Vagina (tissue), 2 donors: ENCODE data around the gene L1TD1. TPM values are rescaled to one million over a fixed set of nuclear protein-coding genes. Genes with fewer than 3 reads are reported as not detected.

Experiments
- DNase-seq, 2 donors: peaks; one replicate each; pipeline ENCODE4 v3.0.0-alpha.2; 2017; ENCODE audit errors: extremely low spot score in 2 of 2
- H3K27ac ChIP-seq: fragments of 200-600 bp; sonication (generic); one replicate; pipeline ENCODE4 v1.5.1; 2019
- H3K27me3 ChIP-seq: fragments of 200-600 bp; sonication (generic); one replicate; pipeline ENCODE4 v1.5.1; 2019
- H3K36me3 ChIP-seq, 2 donors: fragments of 200-600 bp; sonication (generic); one replicate each; pipeline ENCODE4 v1.5.1; 2017 to 2019
- H3K4me1 ChIP-seq: fragments of 200-600 bp; sonication (generic); one replicate; pipeline ENCODE4 v1.5.1; 2019
- H3K4me3 ChIP-seq, 2 donors: fragments of 200-600 bp; sonication (generic); 1 replicate in 1 of 2; 2 replicates in 1 of 2; pipeline ENCODE4 v1.5.1; 2016 to 2019
- H3K9me3 ChIP-seq: fragments of 200-600 bp; sonication (generic); one replicate; pipeline ENCODE4 v1.5.1; 2019
- POLR2A ChIP-seq, 2 donors: fragments of 450-650 bp; IDR thresholded peaks; one replicate each; pipeline ENCODE4 v1.6.1; 2017; ENCODE audit warnings: antibody characterized with exemption in 2 of 2, mild to moderate bottlenecking in 2 of 2, moderate library complexity in 2 of 2
- POLR2AphosphoS5 ChIP-seq, 2 donors: sonication (generic); formaldehyde crosslinking; IDR thresholded peaks; one replicate each; pipeline ENCODE4 v1.9.0; 2017; ENCODE audit warnings: antibody characterized with exemption in 2 of 2, mild to moderate bottlenecking in 2 of 2, low read depth in 1 of 2; ENCODE audit not compliant: insufficient read depth in 1 of 2
- intact Hi-C: fragments of 100-400 bp; cut with DNase I; formaldehyde crosslinking; loops from one replicate; pipeline ENCODE4 v1.15.1; 2023
- total RNA-seq: library from RNA; depleted of rRNA; stranded (reverse); fragments of >200 nt; gene quantifications from one replicate; pipeline ENCODE4 v1.2.3, GENCODE V29; 2016
- TF ChIP-seq, protein P1 (sequence below), 3 experiments: fragments of 450-650 bp in 2 of 3; fragments of 200-600 bp in 1 of 3; sonication (generic) in 1 of 3; IDR thresholded peaks; one replicate each; pipeline ENCODE4 v1.5.1; 2017 to 2019; ENCODE audit warnings: antibody characterized with exemption in 3 of 3, mild to moderate bottlenecking in 2 of 3, moderate library complexity in 2 of 3

L1TD1 gene
- total RNA-seq, 1 donor from 2014 or later: not detected

DNA sequence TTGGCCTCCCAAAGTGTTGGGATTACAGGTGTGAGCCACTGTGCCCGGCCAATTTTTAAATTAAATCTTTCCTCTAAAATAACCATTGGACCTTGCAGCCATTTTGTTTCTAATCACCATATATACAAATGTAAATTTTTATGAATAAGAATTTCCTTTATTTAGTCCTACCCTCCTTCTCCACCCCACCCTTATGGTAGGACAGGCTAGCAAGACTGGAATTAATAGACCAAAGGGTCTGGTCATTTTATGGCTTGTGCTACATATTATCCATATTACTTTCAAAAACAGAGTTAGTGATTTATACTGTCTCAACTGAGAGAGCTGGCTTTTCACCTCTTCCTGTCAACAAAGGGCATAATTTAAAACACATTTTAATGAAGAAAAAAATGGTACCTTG is 26.5 kb downstream of the L1TD1 start:
- TF ChIP-seq POLR2AphosphoS5 (IDR thresholded peaks at IDR 0.05; ENCODE audit: insufficient read depth in 1 of 2, low read depth in 1 of 2) (no peak), POLR2A (IDR thresholded peaks at IDR 0.05) (no peak)
- TF ChIP-seq, protein P1, sequence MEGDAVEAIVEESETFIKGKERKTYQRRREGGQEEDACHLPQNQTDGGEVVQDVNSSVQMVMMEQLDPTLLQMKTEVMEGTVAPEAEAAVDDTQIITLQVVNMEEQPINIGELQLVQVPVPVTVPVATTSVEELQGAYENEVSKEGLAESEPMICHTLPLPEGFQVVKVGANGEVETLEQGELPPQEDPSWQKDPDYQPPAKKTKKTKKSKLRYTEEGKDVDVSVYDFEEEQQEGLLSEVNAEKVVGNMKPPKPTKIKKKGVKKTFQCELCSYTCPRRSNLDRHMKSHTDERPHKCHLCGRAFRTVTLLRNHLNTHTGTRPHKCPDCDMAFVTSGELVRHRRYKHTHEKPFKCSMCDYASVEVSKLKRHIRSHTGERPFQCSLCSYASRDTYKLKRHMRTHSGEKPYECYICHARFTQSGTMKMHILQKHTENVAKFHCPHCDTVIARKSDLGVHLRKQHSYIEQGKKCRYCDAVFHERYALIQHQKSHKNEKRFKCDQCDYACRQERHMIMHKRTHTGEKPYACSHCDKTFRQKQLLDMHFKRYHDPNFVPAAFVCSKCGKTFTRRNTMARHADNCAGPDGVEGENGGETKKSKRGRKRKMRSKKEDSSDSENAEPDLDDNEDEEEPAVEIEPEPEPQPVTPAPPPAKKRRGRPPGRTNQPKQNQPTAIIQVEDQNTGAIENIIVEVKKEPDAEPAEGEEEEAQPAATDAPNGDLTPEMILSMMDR (IDR thresholded peaks at IDR 0.05): no peak
- H3K4me1 ChIP-seq: no peaks in the 10 kb centered on the region
- no peaks in the 10 kb centered on the region for H3K9me3 ChIP-seq
- H3K4me3 ChIP-seq: no peak overlapping the region
- no peaks in the 10 kb centered on the region for H3K27me3 ChIP-seq
- no peaks in the 10 kb centered on the region for H3K36me3 ChIP-seq
- DNase-seq: no peak
- H3K27ac ChIP-seq: no peak overlapping the region
- intact Hi-C loops: no loop called here

GRCh38 chr1:62222321-62222720 is 27.7 kb downstream of the L1TD1 start:
- Histone ChIP-seq H3K27me3 (no peaks in the 10 kb centered on the region), H3K36me3 (no peaks in the 10 kb centered on the region), H3K4me1 (no peaks in the 10 kb centered on the region), H3K27ac (no peak overlapping the region), H3K4me3 (no peak overlapping the region), H3K9me3 (no peaks in the 10 kb centered on the region)
- DNase-seq: no peak
- TF ChIP-seq POLR2A (IDR thresholded peaks at IDR 0.05): no peak
- TF ChIP-seq POLR2AphosphoS5 (IDR thresholded peaks at IDR 0.05; ENCODE audit: insufficient read depth in 1 of 2, low read depth in 1 of 2): no peak
- TF ChIP-seq, protein P1 (IDR thresholded peaks at IDR 0.05): no peak
- intact Hi-C loops: no loop called here

DNA sequence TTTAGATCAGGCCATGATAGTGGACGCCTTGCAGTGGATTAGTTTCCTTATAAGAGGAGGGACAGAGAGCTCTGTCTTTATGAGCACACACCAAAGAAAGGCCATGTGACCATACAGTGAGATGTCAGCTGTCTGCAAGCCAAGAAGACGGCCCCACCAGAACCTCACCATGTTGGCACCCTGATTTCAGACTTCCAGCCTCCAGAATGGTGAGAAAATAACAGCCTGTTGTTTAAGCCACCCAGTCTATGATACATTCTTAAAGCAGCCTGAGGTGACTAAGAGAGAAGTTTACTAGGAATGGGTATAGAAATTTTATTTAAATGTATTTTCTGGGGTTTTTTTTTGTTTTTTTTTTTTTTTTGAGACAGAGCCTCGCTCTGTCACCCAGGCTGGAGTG is 29.5 kb downstream of the L1TD1 start:
- intact Hi-C loops: no loop called here
- H3K4me1 ChIP-seq: no peaks in the 10 kb centered on the region
- no peak overlapping the region for H3K4me3 ChIP-seq
- DNase-seq: no peak
- H3K9me3 ChIP-seq: no peaks in the 10 kb centered on the region
- no peaks in the 10 kb centered on the region for H3K36me3 ChIP-seq
- TF ChIP-seq POLR2A (IDR thresholded peaks at IDR 0.05) (no peak), POLR2AphosphoS5 (IDR thresholded peaks at IDR 0.05; ENCODE audit: insufficient read depth in 1 of 2, low read depth in 1 of 2) (no peak)
- TF ChIP-seq, protein P1 (IDR thresholded peaks at IDR 0.05): no peak
- no peaks in the 10 kb centered on the region for H3K27me3 ChIP-seq
- no peak overlapping the region for H3K27ac ChIP-seq

DNA sequence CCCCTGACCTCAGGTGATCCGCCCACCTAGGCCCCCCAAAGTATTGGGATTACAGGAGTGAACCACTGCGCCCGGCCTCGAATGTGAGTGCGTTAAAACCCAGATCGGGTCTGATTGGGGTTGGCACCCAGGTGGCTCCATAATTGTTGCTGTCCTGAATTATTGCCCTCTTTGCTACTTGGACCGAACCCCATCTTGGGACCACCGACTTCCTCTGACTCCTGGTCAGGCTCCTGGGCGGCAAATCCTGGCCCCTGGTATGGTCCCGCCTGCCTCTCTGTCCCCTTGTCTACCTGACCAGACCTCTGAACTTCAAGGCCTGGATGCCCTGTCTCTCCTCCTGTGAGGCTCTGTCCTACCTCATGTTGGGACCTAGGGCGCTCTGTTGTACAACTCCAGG is 32.8 kb downstream of the L1TD1 start:
- DNase-seq: no peak
- H3K9me3 ChIP-seq: no peaks in the 10 kb centered on the region
- intact Hi-C loops: no loop called here
- H3K27ac ChIP-seq: no peak overlapping the region
- H3K36me3 ChIP-seq: no peaks in the 10 kb centered on the region
- H3K4me1 ChIP-seq: no peaks in the 10 kb centered on the region
- no peaks in the 10 kb centered on the region for H3K27me3 ChIP-seq
- H3K4me3 ChIP-seq: no peak overlapping the region
- TF ChIP-seq, protein P1 (IDR thresholded peaks at IDR 0.05): no peak
- TF ChIP-seq POLR2AphosphoS5 (IDR thresholded peaks at IDR 0.05; ENCODE audit: insufficient read depth in 1 of 2, low read depth in 1 of 2) (no peak), POLR2A (IDR thresholded peaks at IDR 0.05) (no peak)

DNA sequence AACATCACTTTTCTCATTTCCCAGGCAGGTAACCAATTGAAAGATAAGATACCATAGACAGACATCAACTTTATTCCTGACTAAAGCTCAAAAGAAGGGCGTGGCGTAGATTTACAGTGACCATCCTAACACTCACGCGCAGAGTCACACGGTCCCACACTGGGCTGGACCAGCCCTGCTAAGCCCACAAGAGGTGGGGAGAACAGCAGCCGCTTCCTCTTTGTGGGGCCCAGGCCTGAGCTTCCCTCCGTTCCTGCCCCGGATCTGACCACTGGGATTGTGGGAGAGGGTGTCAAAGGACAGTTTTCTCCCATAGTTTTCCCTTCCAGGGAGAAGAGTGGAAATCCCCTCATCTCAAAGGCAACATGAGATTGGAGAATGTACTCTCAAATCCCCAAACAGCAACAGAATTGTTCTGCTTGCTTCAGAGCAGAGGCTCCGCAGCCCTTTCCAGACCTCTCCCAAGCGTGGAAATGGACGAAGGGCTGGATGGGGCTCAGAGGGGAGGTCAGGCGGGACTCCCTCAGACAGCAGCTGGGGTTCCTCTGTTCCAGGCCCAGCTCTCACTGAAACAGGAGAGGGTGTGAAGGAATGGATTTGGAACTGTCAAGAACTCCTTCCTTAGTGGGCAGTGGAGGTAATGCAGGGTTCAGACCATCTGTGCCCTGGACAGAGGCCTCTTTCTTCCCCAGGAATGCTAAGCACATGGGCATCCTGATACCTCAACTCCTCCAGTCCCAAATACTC is 33.7 kb downstream of the L1TD1 start:
- intact Hi-C loops: no loop called here
- Histone ChIP-seq H3K4me3 (no peak overlapping the region), H3K4me1 (no peaks in the 10 kb centered on the region), H3K27me3 (no peaks in the 10 kb centered on the region), H3K27ac (no peak overlapping the region), H3K9me3 (no peaks in the 10 kb centered on the region), H3K36me3 (no peaks in the 10 kb centered on the region)
- DNase-seq: no peak
- no peak for TF ChIP-seq POLR2AphosphoS5 (IDR thresholded peaks at IDR 0.05; ENCODE audit: insufficient read depth in 1 of 2, low read depth in 1 of 2)
- TF ChIP-seq POLR2A (IDR thresholded peaks at IDR 0.05): no peak
- TF ChIP-seq, protein P1 (IDR thresholded peaks at IDR 0.05): no peak
